ENCODE measurements around the gene DOK5.

DNA sequence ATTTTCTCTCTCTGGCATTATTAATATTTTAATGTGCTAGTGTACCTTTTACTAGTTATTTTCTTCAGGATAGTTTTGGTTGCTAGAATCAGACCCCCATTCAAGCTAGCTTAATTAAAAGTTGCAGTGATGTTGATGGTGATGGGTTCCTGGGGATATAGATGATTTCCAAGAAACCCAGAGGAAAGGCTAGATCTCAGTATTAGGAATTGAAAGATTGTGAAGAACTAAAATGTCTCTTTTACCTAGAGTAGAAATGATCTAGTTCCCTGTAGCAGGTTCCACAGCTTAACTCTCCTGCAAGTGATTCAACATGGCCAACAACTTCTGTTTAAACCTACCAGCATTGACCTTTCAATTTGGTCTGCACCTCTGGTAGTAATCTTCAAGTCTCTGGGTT, 78.6 kb downstream of the DOK5 start:
- no peak for TF ChIP-seq POLR2A (IDR thresholded peaks at IDR 0.05; ENCODE audit: extremely low read depth, insufficient read length)
- no peak for TF ChIP-seq CTCF (IDR thresholded peaks at IDR 0.05; ENCODE audit: low read depth, low read length)

Measured in NB4 (cell line).